ENCODE data around the gene ALK.
A peak's percentile ranks its signal among the peaks of the same experiment; 100 is the strongest.

Gene ALK

DNA sequence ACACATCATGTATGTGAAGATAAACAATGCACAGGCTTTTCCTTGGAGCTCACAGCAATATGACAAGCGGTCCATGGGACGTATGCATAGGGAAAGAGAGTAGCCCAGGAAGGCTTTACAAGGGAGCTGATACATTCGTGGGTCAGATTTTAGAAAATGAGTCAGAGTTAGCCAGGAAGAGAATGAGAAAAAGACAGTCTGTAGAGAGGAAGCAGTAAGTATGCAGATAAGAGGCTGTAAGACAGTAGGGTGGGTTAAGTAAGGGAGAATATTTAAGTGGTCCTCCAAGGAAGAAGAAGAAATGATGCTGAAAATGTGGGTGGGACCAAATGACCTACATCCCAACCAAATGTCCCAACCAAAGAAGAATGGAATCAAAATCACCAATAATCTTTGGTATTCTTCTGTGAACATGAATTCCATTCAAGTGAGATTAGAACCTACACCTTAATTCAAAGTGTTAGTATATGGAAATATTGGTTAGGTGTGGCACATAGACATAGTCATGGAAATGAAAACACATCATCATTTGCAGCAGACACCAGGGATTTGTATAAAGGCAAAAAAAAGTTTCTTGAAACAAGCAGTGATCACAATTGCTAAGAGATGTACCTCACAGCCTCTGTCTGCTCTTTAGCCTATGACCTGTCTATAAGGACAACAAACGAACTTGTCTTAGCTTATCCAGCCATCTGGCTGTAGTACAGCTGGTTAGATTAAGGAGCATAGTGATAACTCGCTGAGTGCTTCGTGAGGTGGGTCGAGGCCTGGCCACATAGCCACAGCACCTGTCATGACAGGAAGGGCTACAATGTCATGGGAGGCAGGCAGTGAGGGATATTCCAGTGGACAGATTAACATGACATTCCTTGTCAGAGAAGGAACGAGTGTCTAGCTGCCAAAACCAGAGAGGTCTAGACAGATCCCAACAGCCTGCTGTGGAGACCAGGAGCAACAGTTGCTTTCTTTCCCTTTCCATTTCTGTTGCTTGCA lies 133.6 kb downstream of the ALK start:
- no peak for DNase-seq (ENCODE audit: low spot score)

- no peak for DNase-seq (ENCODE audit: low spot score)
These were observed 135.0 kb downstream of the ALK start for GRCh38 chr2:29786361-29786760.

- no peak for DNase-seq (ENCODE audit: low spot score)
These were observed 137.7 kb downstream of the ALK start for GRCh38 chr2:29783666-29784065.

- DNase-seq (ENCODE audit: low spot score) = no peak
These were observed 138.6 kb downstream of the ALK start for GRCh38 chr2:29782549-29783458.

DNA sequence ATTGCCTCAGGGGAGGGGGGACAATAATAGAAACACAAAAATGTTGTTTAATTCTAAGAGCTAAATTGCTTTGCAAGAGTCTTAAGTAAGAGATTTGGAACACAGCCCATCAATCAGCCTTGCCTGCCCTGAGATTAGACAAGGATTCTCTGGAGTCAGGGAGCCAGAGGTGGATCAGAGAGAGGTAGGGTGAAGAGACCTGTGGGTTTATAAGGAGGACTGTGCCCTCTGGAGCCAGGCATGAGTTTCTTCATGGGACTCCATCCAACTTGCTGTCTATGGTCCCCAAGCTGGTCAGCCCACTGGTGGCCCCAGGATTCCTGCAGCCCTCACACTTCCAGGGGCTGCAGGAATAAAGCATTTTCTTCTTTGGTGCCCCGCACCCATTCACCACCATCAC lies 139.3 kb downstream of the ALK start:
- no peak for DNase-seq (ENCODE audit: low spot score)

DNA sequence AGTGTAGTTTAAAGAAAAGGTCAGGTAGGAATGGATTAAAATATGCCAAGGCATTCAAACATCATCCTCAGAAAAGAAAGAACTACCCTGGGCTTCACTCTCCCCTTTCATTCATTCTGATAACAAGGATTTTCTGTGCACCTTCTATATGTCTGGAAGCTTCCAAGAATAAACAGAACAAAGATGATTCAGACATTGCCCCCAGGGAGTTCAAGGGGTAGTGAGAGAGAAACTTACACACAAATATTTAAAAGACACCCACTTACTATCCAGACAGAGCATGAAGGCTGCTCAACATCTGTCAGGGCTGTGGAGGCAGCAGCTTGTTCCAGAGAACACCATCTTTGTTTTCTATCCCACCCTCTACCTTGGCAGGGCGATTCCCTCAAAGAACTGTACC lies 140.5 kb downstream of the ALK start:
- no peak for DNase-seq (ENCODE audit: low spot score)

GRCh38 chr2:29777161-29777560 lies 144.2 kb downstream of the ALK start:
- DNase-seq (ENCODE audit: low spot score) = no peak

GRCh38 chr2:29776406-29776805 lies 145.0 kb downstream of the ALK start:
- no peak for DNase-seq (ENCODE audit: low spot score)

DNA sequence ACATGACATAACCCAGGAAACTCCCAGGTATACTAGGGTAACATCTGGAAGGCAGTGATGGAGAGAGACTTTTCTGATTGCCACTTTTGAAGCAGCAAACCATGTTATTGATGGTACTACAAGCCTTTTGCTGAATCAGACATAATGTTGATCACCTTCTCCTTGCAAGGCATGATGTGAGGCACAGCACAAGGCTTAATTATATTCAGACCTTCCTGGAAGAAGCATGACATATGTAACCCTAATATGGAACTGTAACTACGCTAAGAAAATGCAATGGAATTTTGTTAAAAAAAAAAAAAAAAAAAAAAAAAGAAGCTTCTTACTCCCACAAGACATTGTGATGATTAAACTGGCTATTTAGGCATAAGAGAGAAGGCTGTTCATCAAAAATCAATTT lies 145.4 kb downstream of the ALK start:
- DNase-seq (ENCODE audit: low spot score) = no peak

GRCh38 chr2:29774624-29775023 lies 146.8 kb downstream of the ALK start:
- DNase-seq (ENCODE audit: low spot score) = no peak

DNA sequence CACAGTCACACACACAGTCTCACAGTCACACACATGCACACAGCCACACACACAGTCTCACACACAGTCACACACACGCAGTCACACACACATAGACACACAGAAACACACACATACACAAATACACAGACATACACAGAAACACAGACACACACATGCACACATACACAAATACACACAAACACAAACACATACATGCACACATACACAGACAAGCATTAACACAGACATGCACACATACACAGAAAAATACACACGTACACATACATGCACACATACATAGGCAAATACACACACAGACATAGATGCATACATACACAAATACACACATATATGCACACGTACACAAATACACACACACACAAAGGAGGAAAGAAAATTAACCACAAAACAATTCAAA lies 150.5 kb downstream of the ALK start:
- DNase-seq (ENCODE audit: low spot score) = no peak

DNA sequence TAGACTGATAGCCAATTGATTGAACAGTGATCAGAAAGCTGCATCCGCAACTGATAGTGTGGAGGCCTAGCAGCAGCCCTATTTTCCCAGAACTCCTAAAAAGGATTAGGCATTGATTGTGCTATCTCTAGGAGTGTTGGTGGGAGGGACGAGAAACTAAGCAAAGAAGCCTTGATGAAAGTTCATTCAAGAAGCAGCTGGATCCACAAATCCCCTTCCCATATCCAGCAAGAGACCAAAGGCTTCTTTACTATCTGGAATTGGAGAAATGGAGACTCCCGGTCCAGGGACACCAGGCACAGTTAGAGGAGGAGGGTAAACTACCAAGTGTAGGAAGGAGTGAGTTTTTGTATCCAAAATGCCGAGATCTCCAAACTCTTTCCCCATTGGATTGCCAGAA lies 151.5 kb downstream of the ALK start:
- DNase-seq (ENCODE audit: low spot score) = no peak

DNA sequence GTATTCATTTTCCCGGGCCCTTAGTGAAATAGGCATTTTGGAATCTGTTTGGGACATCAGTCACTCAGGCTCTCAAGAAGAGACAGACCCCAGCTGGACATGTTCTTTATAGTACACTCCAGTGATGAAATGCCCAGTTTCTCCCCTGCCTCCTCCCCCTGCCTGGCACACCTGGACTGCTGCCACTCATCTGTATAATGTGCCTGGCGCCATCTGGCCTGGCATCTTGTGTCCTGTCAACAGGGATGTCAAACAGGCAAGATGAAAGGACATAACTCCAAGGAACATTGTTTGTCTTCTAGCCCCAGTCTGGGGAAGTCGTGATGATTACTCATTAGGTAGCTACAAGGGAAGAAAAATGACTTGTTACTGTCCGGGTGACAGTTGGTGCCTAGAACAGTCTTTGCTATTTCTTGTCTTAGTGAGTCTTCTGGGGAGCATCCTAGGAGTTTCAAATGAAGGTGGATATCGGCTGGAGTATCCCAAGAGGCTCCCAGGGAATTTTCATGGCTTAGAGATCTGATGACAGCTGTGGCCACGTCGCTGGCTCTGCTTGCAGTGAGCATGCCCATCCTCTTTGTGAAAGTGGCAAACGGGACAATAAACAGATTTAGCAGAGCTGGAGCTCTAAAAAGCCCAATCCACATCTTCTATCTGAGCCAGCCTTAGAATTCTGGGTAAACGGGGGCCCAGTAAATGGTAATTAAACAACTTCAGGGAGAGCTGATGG lies 153.6 kb downstream of the ALK start:
- DNase-seq (ENCODE audit: low spot score) = no peak

GRCh38 chr2:29766191-29766590 lies 155.2 kb downstream of the ALK start:
- no peak for DNase-seq (ENCODE audit: low spot score)

DNA sequence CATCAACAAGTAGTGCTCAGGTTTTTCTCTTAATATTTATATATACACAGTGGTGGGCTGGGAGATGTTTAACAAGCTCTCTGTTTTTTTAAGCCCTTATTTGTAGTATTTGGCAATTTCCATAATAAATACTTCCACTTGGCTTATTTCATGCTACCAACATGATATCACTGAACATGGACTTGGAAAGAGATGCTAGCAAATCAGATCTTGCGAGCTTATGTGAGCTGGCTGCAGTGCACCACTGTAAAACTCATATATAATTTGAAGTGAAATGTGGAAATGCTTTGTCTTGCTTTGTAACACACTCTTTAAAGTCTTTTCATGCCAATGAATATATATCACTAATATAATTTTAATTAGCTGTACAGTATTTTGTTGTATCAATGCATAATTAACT lies 155.7 kb downstream of the ALK start:
- DNase-seq (ENCODE audit: low spot score) = no peak

DNA sequence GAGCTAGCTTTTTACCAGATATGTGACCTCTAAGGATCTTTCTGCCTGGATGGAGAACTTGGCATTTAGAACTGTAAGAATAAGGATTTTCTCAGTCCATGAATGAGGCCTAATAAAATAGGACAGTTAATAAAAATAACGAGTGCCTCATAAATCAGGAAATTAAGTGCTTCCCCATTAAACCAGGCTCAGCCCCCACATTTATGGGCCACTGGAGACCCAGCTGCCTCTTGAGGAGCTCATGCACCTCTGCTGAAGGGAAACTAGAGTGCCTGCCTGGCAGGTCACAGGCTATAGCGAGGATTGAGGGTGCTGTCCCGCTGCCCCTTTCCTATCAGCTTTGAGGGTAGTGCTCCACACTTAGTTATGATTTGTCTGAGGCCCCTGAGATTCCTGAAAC lies 158.0 kb downstream of the ALK start:
- no peak for DNase-seq (ENCODE audit: low spot score)

GRCh38 chr2:29762239-29762638 lies 159.1 kb downstream of the ALK start:
- no peak for DNase-seq (ENCODE audit: low spot score)

GRCh38 chr2:29761278-29761677 lies 160.1 kb downstream of the ALK start:
- DNase-seq (ENCODE audit: low spot score) = no peak

- DNase-seq (ENCODE audit: low spot score) = no peak
These were observed 161.4 kb downstream of the ALK start for GRCh38 chr2:29760008-29760407.

- DNase-seq (ENCODE audit: low spot score) = no peak
These were observed 162.0 kb downstream of the ALK start for GRCh38 chr2:29759360-29759759.

GRCh38 chr2:29755829-29756228 lies 165.6 kb downstream of the ALK start:
- DNase-seq (ENCODE audit: low spot score) = peak; percentile 19

DNA sequence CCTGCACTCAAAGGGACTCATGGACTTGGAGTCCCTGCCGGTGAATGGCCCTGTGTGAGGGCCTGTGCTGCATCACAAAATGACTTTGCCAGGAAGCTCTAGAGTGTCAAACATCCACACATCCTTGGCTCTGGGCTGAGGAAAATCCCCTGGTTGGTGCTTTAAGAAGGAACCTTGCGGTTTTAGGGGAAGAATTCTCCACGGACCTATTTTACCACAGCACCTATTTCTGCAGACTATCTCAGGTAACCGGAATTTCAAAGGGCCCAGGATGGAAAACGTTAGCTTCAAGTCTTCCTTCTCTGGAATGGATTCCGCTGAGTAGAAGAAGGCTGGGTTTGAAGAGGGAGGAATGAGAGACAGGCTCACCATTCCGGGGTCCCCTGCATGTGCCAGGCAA lies 166.2 kb downstream of the ALK start:
- DNase-seq (ENCODE audit: low spot score) = no peak
